Left lung (tissue), 10 donors: ENCODE measurements around the gene RASA3. TPM values are rescaled to one million over a fixed set of nuclear protein-coding genes. Genes with fewer than 3 reads are reported as not detected.
A peak's percentile ranks its signal among the peaks of the same experiment; 100 is the strongest.

Source experiments
- ATAC-seq: fragments of 200-7000 bp; cut with Tn5 transposase; one replicate; pipeline ENCODE4 v1.9.1; 2020; ENCODE audit warnings: moderate library complexity
- DNase-seq, 4 donors: peaks; one replicate each; pipeline ENCODE4 v3.0.0-alpha.2; 2013 to 2020
- H3K27ac ChIP-seq, 2 donors: fragments of 200-600 bp; sonication (generic) in 1 of 2; one replicate each; pipeline versions ENCODE4 v1.5.0 to v1.8.0; 2020 to 2021
- H3K27me3 ChIP-seq, 2 donors: fragments of 200-600 bp; sonication (generic) in 1 of 2; one replicate each; pipeline versions ENCODE4 v1.5.0 to v1.8.0; 2020 to 2021
- H3K36me3 ChIP-seq, 2 donors: fragments of 200-600 bp; sonication (generic) in 1 of 2; one replicate each; pipeline versions ENCODE4 v1.5.0 to v1.8.0; 2020 to 2021
- H3K4me1 ChIP-seq, 2 donors: fragments of 200-600 bp; one replicate each; pipeline ENCODE4 v1.8.0; 2021
- H3K4me3 ChIP-seq, 2 donors: fragments of 200-600 bp; sonication (generic) in 1 of 2; one replicate each; pipeline versions ENCODE4 v1.5.0 to v1.8.0; 2020 to 2021; ENCODE audit warnings: mild to moderate bottlenecking in 1 of 2
- H3K9me3 ChIP-seq, 2 donors: fragments of 200-600 bp; sonication (generic) in 1 of 2; one replicate each; pipeline versions ENCODE4 v1.5.0 to v1.8.0; 2020 to 2021
- intact Hi-C, 2 donors: fragments of 100-400 bp; cut with DNase I; formaldehyde crosslinking; loops; one replicate each; pipeline versions ENCODE4 v1.11.2 to v1.14.2; 2022
- polyA plus RNA-seq, 6 donors: library from polyadenylated mRNA; unstranded; fragments of 120-200 nt; gene quantifications; one replicate each; pipeline ENCODE4 v1.2.1, GENCODE V29; 2013; ENCODE audit not compliant: insufficient read length in 6 of 6
- total RNA-seq, 2 donors: library from RNA; stranded (reverse); fragmentation: NEBNext Ultra II Directional; extraction: Animal tissue kit (Norgen Biotek cat#: 25700); gene quantifications; one replicate each; pipeline ENCODE4 v1.2.1, GENCODE V29; 2021
- TF ChIP-seq, protein P1 (sequence below), 2 donors: fragments of 200-600 bp; sonication (generic) in 1 of 2; IDR thresholded peaks; one replicate each; pipeline versions ENCODE4 v1.5.0 to v1.8.0; 2021; ENCODE audit warnings: antibody characterized with exemption in 2 of 2
- donor health status: DM: no; HTN: yes; CAD: no.
- donor health status: DM: no; HTN: no; CAD: no.

RASA3 gene
- total and polyA plus RNA-seq, 8 donors: 11.4 to 22.2 (median 12.7) TPM

DNA sequence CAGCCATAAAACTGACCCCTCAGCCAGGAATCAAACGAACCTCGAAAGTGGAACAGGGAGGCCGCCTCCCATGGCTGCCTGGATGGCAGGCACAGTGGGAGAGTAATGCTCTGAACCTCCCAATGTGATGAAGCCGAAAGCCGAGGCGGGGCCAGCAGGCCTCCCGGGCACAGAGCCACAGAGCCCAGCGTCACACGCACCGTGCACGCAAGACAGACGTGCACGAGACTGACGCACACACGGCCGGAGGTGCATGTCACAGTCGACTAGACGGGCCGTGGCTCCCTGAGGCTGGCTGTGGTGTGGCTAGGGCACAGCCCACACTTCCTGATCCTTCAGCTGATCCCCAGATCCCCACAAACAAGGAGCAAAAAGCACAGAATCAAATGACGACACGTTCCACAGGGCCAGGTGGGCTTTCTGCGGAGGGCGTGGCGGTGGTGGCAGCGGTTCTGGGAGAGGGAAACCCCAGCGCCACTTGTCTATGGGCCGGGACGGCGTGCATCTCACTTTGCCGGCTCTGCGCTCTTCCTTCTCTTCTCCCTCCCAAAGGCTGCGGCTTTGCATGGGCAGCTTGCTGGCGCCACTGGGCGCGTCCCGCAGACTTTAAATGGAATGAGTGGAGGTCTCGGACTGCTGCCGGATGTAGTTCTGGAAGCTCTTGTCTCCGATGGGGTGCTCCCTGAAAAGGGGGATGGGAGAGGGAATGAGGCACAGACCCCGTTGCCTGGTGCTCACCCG lies 153.5 kb downstream of the RASA3 start:
- no peak overlapping the region for H3K27ac ChIP-seq
- peak in 2 of 4 donors; percentile 24 to 77 for DNase-seq
- no peak overlapping the region for H3K4me3 ChIP-seq
- TF ChIP-seq, protein P1, sequence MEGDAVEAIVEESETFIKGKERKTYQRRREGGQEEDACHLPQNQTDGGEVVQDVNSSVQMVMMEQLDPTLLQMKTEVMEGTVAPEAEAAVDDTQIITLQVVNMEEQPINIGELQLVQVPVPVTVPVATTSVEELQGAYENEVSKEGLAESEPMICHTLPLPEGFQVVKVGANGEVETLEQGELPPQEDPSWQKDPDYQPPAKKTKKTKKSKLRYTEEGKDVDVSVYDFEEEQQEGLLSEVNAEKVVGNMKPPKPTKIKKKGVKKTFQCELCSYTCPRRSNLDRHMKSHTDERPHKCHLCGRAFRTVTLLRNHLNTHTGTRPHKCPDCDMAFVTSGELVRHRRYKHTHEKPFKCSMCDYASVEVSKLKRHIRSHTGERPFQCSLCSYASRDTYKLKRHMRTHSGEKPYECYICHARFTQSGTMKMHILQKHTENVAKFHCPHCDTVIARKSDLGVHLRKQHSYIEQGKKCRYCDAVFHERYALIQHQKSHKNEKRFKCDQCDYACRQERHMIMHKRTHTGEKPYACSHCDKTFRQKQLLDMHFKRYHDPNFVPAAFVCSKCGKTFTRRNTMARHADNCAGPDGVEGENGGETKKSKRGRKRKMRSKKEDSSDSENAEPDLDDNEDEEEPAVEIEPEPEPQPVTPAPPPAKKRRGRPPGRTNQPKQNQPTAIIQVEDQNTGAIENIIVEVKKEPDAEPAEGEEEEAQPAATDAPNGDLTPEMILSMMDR (IDR thresholded peaks at IDR 0.05): no peak
- peaks cover 0 to 77% of the 10 kb centered on the region in 2 donors for H3K36me3 ChIP-seq
- no peaks in the 10 kb centered on the region for H3K4me1 ChIP-seq
- intact Hi-C loops: no loop called here
- H3K9me3 ChIP-seq: no peaks in the 10 kb centered on the region
- ATAC-seq: no peak
- no peaks in the 10 kb centered on the region for H3K27me3 ChIP-seq

DNA sequence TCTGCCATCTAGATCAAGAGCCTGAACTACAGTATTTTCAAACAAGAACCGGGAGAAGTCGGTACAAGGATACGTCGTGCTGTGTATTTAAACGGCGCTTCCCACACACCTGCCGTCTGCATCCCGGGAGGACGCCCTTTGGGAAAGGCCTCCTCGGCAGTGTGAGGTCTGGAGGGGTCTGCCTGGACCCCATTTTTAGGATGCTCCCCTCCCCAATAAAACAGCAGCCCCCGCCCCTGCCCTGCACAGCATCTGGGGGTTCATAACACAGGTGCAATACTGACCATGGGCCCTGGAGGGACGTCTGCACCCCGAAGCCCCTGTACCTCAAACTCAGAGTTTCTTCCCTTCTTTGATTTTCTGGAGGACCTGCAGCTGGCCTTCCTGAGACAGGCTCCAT lies 154.4 kb downstream of the RASA3 start:
- Histone ChIP-seq H3K4me3 (no peak overlapping the region), H3K36me3 (peaks cover 0 to 77% of the 10 kb centered on the region in 2 donors), H3K4me1 (no peaks in the 10 kb centered on the region), H3K27me3 (no peaks in the 10 kb centered on the region), H3K9me3 (no peaks in the 10 kb centered on the region), H3K27ac (no peak overlapping the region)
- TF ChIP-seq, protein P1 (IDR thresholded peaks at IDR 0.05): no peak
- DNase-seq: peak in 2 of 4 donors; percentile 13 to 44
- intact Hi-C loops: no loop called here
- ATAC-seq: no peak

DNA sequence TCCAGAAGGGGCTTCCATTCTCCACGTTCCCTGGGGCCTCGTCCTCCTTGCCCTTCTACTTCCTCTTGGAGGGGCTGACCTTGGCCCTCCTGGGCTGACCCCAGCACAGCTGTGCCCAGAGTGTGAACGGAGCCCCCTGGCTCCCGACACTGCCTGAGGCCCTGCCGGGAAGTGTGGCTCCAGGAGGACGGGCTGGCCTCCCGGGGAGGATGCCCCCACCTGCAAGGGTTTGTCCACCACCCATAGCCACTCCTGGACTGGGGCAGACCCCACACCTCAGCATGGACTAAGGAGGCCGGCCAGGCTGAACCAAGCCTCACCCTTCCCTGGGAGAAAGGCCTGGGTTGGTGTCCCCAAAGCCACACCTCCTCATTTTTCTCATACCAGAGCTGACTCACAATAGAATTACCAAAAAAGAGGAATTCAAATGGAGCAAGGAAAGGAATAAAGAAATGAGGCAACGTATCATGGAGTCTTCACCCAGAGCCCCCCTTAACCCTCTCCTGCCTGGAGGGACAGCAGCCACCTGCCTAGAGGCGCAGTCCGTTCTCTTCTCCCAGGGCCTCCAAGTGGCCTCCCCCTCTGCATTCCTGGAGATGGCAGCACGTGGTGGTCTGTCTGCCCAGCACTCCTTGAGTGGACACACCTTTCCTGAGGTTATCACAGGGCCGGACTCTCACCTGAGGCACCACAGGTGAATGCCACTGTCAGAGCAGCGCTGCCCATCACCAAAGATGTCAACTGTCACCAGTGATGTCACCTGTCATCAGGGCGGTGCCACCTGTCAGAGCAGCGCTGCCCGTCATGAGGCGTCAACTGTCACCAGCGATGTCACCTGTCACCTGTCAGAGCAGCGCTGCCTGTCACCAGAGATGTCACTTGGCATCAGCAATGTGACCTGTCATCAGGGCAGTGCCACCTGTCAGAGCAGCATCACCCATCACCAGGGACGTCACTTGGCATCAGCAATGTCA lies 155.4 kb downstream of the RASA3 start:
- peaks cover 0 to 70% of the 10 kb centered on the region in 2 donors for H3K36me3 ChIP-seq
- no peaks in the 10 kb centered on the region for H3K27me3 ChIP-seq
- no peak overlapping the region for H3K4me3 ChIP-seq
- peak overlapping the region in 1 of 2 donors; percentile 50 for H3K27ac ChIP-seq
- H3K9me3 ChIP-seq: no peaks in the 10 kb centered on the region
- TF ChIP-seq, protein P1 (IDR thresholded peaks at IDR 0.05): no peak
- H3K4me1 ChIP-seq: no peaks in the 10 kb centered on the region
- intact Hi-C loops: no loop called here
- peak in 2 of 4 donors; percentile 29 to 78 for DNase-seq
- ATAC-seq: peak; percentile 26

DNA sequence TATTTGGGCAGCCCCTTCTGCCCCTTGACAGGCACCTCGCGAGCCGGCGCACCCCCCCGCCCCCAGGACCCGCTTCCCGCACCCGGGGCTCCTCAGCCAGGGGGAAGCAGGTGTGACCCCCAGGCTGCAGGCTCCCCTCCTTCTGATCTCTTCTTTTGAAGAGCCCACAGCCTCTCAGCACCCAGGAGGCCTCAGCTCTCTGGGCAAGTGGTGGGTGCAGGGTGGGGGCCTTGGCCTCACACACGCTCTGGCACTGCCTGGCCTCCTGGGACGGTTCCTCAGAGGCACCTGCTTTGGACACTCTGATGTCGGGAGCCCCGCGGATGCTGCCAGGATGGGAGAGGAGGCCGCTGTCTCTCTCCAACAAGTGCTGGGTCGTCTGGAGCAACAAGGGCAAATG lies 157.0 kb downstream of the RASA3 start:
- intact Hi-C loops: no loop called here

More for the DNA sequence above, 157.0 kb downstream of the RASA3 start:
- H3K4me1 ChIP-seq: peaks cover 0 to 6% of the 10 kb centered on the region in 2 donors
- TF ChIP-seq, protein P1 (IDR thresholded peaks at IDR 0.05): no peak
- H3K27ac ChIP-seq: no peak overlapping the region
- no peak for ATAC-seq
- H3K27me3 ChIP-seq: no peaks in the 10 kb centered on the region
- no peaks in the 10 kb centered on the region for H3K9me3 ChIP-seq
- peak in 2 of 4 donors; percentile 28 to 54 for DNase-seq
- peaks cover 0 to 54% of the 10 kb centered on the region in 2 donors for H3K36me3 ChIP-seq
- H3K4me3 ChIP-seq: no peak overlapping the region
